GM19467 (cell line): ENCODE measurements around the gene TESPA1.
"Not testable (repeated sequence)": the region's sequence is repeated elsewhere in the genome, so short reads cannot be mapped to it uniquely, and the experiment has no call there.

Experiments
- ATAC-seq: cut with Tn5 transposase; IDR thresholded peaks from one replicate; pipeline ENCODE4 v1.9.1; 2021; ENCODE audit warnings: mild to moderate bottlenecking, moderate library complexity; ENCODE audit not compliant: unreplicated experiment

TESPA1 gene

GRCh38 chr12:54949073-54949711 lies 35.4 kb downstream of the TESPA1 start:
- no peak for ATAC-seq

GRCh38 chr12:54948171-54948570 lies 36.4 kb downstream of the TESPA1 start:
- no peak for ATAC-seq

DNA sequence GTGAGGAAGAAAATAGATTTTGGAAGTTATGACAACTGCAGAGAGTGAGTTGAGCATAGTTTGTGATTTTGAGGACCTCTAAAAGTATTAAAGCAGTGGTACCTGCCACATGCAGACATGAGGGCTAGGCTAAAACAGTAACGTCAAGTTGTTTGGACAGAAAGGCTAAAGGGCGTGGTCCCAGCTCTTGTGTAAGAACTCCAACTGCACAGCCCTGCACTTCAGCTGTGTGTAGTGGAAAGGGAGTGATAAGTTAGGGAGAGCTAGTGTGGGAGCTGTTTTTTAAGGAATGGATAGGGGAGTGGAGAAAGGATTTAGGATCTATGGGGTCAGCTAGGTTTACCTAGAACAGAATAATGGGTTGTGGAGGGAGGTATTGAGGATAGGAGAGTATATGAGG lies 39.5 kb downstream of the TESPA1 start:
- no peak for ATAC-seq

DNA sequence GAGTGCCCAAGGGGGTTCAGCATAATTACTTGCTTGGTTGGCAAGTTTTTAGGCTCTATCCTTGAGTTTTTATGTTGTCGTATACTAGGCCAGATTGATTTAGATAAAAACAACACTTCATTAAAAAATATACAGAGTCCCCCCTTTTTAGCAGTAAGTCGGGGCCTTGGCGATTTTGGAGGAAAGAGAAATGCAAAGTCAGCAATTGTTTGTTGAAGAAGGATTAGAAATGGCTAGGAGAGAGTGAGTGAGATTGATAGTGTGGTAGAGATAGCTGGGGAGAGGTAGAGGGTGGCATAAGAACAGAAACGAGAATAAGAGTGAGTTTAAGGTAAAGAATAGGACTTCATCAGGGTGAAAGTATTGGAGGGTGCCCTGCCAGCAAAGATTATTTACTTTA lies 41.3 kb downstream of the TESPA1 start:
- not testable (repeated sequence) for ATAC-seq

GRCh38 chr12:54941659-54942058 lies 42.9 kb downstream of the TESPA1 start:
- ATAC-seq = no peak

DNA sequence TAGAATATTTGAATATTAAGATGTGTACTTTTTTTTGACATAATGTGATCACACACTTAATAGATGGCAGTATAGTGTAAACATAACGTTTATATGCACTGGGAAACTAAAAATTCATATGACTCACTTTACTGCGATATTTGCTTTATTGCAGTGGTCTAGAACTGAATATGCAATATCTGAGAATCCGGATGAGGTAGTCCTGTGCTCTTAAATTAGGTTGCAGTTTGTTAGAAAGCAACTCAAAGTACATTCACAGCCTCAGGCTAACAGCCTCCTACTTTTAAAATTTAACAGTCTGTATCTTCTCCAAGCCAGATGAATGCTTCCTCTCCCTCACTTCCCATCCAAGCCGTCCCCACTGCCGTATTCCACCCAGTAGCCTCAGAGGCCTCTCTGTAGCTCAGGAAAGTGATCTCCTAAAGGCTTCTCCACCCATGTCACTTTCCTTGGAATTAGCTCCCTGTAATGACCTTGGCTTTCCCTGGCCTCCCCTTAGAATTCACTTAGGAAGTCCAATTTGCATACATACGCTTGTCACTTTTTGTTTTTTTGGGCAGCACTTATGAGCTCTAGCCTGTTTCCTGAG lies 43.7 kb downstream of the TESPA1 start:
- no peak for ATAC-seq

DNA sequence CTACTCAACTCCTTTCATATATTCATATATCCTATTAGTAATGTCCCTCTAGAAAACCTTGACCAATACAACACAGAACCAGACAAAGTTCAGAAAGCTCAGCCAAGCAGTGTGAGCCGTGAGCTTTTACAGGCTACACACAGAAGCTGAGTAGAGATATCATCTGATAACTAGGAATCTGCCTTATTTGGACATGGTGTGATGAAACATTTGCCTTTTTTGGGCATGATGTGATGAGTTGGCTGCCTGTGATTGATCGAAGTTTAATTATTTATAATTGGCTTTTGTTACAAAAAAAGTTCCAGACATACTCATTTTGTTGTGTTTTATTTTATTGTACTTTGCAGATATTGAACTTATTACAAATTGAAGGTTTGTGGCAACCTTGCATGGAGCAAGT lies 46.6 kb downstream of the TESPA1 start:
- ATAC-seq = no peak

- no peak for ATAC-seq
Observed at GRCh38 chr12:54937376-54937775, 47.2 kb downstream of the TESPA1 start.

DNA sequence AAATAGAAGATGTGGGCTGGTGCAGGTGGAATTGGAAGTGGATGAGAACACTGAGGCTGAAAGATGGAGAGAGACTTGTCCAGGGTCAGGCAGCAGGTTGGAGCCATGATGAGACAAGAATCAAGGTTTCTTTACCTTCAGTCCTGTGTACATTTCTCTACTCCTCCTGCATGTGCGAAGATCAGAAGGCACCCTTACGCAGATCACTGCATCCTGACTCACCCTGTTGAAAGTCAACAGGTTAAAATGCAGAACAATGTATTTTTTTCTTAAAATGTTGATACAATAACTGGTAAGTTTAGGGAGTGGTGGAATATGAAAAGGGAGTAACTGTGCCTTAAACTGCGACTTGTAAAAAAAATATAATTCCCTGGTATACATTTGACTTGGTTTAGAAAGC lies 47.8 kb downstream of the TESPA1 start:
- no peak for ATAC-seq

- ATAC-seq = peak; percentile 92
Observed at GRCh38 chr12:54935235-54935951, 49.2 kb downstream of the TESPA1 start.

DNA sequence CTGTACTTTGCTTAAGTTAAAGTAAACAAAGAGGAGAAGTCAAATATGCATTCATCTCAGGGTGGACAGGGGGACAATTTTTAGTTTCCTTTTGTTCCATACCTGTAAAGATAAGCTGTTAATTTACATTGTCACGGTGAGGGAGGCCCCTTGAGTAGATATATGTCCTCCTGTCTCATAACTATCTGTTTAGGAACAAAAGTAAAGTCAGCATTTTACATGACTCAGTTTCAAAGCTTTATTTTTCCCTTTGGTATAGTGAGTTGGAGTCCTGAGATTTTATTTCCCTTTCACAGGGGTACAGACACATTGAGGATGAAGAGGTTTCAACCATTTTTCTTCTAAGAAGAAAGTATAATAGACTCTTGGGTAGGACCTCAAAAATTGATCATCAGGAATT lies 50.1 kb downstream of the TESPA1 start:
- ATAC-seq = no peak

DNA sequence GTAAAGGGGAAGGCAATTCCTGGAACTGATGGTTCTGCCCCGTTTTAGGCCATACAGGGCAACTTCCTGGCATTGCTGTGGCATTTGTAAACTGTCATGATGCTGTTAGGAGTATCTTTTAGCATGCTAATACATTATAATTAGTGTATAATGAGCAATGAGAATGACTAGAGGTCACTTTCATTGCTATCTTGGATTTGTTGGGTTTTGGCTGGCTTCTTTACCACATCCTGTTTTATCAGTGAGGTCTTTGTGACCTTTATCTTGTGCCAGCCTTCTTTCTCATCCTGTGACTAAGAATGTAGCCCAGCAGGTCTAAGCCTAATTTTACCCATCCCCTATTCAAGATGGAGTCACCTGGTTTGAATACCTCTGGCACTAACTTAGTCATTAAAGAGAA lies 51.2 kb downstream of the TESPA1 start:
- ATAC-seq = no peak

DNA sequence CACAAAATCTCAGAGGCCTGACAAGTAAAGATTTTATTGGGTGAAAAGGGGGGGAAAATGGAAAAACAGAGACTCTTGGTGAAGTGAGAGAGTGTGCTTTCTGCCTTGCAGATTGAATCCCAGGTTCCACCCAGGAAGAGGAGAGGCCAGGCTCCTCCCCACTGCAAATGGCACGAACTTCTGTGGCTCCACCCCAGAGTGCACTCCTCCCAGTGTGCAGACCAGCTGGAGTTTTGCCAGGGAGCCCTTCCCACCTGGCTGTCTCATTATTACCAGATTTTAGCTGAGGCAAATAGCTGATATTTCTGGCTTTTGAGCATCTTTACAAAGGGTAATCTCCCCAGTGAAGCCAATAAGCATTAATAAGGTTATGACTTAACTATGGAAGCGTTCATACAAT lies 51.9 kb downstream of the TESPA1 start:
- no peak for ATAC-seq

- ATAC-seq = no peak
Observed at GRCh38 chr12:54932038-54932437, 52.5 kb downstream of the TESPA1 start.

DNA sequence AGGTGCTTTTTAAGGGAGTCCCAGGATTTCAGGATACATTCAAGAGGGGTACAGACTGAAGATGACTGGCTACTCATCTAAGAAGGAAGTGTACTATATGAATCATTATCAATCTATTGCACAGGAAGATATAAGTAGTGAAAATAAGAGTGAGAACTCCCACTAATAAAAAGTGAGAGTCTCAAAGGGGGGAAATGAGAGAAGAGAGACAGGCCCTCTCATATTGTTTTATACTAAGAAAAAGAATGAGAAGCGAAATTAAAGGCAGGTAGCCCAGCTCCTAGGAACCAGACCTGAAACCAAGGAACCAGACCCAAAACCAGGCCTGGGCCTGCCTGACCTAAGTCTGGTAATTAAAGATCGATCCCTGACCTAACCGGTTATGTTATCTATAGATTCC lies 54.6 kb downstream of the TESPA1 start:
- ATAC-seq = no peak

DNA sequence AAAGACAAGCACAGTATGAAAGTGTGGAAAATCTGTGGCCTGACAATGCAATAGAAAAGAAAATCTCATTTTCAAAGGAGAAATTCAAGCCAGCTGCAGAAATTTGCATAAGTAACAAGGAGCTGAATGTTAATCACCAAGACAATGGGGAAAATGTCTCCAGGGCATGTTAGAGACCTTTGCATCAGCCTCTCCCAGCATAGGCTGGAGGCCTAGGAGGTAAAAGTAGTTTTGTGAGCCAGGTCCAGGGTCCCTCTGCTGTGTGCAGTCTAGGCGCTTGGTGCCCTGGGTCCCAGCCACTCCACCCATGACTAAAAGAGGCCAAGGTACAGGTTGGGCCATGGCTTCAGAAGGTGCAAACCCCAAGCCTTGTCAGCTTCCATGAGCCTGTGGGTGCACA lies 58.3 kb downstream of the TESPA1 start:
- no peak for ATAC-seq

- no peak for ATAC-seq
Observed at GRCh38 chr12:54924972-54925707, 59.4 kb downstream of the TESPA1 start.

DNA sequence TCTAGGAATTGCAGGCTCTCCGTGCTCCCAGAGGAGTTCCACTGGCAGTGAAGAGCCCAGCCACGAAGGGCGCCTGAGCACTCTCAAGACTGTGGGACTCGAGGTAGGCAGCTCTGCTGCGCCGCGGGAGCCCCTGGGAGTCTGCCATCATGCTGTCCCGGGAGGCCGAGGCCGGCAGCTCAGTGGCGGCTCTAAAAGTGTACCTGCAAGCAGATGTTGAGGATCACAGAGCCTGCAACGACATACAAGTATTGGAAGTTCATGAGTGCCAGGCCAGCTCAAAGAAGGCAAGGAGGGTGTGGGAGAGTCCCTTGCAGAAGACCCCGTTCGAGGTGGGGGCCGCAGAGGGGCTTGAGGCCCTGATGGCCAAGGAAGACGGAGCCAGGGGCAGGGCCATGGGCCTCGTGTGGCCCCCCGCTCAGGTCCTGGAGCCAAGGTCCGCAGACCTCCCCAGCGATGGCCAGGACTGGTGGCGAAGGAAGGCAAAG lies 67.5 kb downstream of the TESPA1 start:
- no peak for ATAC-seq
